Activated CD8-positive, alpha-beta memory T cell treated with anti-CD3 and anti-CD28 coated beads for 36 hours (primary cell): ENCODE results near the gene ARMH2. TPM values are rescaled to one million over a fixed set of nuclear protein-coding genes. Genes with fewer than 3 reads are reported as not detected.
"Not testable (repeated sequence)": the region's sequence is repeated elsewhere in the genome, so short reads cannot be mapped to it uniquely, and the experiment has no call there.

Experiments
- CTCF ChIA-PET: fragments of 350-600 bp; sonication (Branson Sonifier 250); formaldehyde crosslinking; loops from one replicate; lab custom pipeline; 2021; ENCODE audit warnings: antibody characterized with exemption; lab: Charles Lee
- POLR2A ChIA-PET: fragments of 350-600 bp; sonication (Branson Sonifier 250); formaldehyde crosslinking; loops from one replicate; lab custom pipeline; 2021; ENCODE audit warnings: antibody characterized with exemption; lab: Charles Lee
- total RNA-seq, 2 experiments: library from RNA; stranded (reverse); gene quantifications; one replicate each; pipeline ENCODE4 v1.2.3, GENCODE V29; 2021

ARMH2 gene
- total RNA-seq, 2 experiments from 2014 or later, result not detected

DNA sequence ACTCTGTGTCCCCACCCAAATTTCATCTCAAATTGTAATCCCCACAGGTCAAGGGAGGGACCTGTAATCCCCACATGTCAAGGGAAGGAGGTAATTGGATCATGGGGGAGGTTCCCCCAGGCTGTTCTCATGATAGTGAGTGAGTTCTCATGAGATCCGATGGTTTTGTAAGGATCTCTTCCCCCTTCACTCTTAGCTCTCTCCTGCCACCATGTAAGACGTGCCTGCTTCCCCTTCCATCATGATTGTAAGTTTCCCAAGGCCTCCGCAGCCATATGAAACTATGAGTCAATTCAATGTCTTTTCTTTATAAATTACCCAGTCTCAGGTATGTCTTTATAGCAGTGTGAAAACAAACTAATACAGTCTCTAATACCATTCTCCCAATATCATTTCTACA, 47.8 kb downstream of the ARMH2 start:
- CTCF ChIA-PET, result not testable (repeated sequence)

DNA sequence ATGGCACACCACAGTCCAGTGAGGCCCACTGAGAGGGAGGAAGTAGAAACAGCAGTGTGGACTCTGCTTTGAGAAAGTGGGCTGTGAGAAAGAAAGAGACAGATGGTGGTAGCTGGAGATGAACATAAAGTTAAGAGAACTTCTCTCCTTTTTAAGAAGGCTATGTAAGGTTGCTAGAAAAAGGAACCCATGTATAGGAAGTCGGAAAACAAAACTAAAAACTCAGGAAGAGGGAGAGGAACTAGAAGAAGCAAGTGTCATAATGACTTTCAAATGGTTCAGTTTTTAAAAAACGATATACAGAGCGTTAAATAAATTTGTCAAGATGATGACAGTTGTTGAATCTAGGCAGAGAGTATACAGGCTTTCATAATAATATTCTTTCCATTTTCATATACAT, 49.4 kb downstream of the ARMH2 start:
- ChIA-PET POLR2A (no interaction called here), CTCF (no interaction called here)

More for the DNA sequence above, 47.8 kb downstream of the ARMH2 start:
- POLR2A ChIA-PET, result not testable (repeated sequence)

Other genes with a start within 250 kb of the ARMH2 start
- gene KIAA0319, start 152.7 kb downstream of the ARMH2 start, total RNA-seq, result under 1 TPM; 0.04 to 0.06 TPM
- gene TDP2, start 132.0 kb downstream of the ARMH2 start, total RNA-seq, result 10 to 100 TPM; 44.6 to 44.8 TPM
- gene ACOT13, start 131.8 kb downstream of the ARMH2 start, total RNA-seq, result 10 to 100 TPM; 24.3 to 24.4 TPM
- 10 to 100 TPM; 94.2 to 98.3 TPM for gene C6orf62, start 79.8 kb downstream of the ARMH2 start, total RNA-seq
- gene GMNN, start 24.0 kb downstream of the ARMH2 start, total RNA-seq, result 10 to 100 TPM; 80.5 to 82.6 TPM
- 10 to 100 TPM; 21.0 to 23.5 TPM for gene RIPOR2, start 137.0 kb upstream of the ARMH2 start, total RNA-seq